GM18909 (cell line): ENCODE measurements around the gene SLC44A1.
"Not testable (repeated sequence)": the region's sequence is repeated elsewhere in the genome, so short reads cannot be mapped to it uniquely, and the experiment has no call there.

Experiments
- ATAC-seq: cut with Tn5 transposase; IDR thresholded peaks from one replicate; pipeline ENCODE4 v1.9.1; 2021; ENCODE audit warnings: mild to moderate bottlenecking; ENCODE audit not compliant: unreplicated experiment, poor library complexity

SLC44A1 gene

DNA sequence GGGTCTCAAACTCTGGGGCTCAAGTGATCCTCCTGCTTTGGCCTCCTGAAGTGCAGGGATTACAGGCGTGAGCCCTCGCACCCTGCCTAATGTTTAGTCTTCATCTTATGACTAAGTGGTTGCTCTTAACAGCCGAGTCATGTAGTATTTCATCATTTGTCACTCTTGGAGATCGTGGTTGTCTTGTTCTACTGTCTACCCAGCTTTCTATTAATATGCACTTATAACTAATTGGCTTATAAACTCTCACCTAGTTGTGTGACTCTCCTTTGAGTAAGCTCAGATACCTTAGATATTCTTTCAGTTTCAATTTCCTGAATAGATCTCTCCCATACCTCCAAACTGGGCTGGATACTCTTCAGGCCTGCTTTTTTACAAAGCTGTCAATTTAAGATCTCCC, 19.9 kb downstream of the SLC44A1 start:
- ATAC-seq, result no peak

DNA sequence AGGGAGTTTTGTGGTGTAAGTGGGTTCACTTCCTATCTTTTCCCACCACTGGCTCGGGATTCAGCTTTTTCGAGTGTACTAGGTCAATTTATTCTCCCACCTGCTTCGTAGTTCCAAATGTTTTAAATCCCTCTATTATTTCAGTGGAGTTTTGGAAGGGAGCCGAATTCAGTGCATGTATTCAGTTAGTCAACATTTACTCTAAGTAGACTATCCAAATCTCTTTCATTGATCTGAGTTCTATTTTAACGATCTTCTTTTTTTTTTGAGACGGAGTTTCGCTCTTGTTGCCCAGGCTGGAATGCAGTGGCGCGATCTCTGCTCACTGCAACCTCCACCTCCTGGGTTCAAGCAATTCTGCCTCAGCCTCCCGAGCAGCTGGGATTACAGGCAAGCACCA, 23.8 kb downstream of the SLC44A1 start:
- ATAC-seq, result not testable (repeated sequence)

DNA sequence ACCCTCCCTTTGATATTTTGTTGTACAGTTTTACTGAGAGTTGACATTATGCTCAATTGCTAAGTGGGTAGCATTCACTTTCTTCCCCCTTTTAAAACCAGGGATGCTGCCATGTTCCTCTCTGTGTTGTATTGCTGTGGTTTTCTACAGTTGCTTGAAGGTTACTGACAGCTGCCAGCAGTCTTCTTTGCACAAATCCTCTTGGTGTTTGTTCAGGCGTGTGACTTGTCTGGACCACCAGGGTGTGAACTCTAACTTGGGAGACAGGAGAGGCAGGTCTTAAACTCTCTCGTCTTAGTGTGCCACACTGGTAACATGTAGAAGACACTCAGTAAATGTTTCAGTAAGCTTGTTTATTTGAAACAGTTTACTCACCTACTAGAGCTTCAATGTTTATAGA, 25.1 kb downstream of the SLC44A1 start:
- ATAC-seq, result no peak

DNA sequence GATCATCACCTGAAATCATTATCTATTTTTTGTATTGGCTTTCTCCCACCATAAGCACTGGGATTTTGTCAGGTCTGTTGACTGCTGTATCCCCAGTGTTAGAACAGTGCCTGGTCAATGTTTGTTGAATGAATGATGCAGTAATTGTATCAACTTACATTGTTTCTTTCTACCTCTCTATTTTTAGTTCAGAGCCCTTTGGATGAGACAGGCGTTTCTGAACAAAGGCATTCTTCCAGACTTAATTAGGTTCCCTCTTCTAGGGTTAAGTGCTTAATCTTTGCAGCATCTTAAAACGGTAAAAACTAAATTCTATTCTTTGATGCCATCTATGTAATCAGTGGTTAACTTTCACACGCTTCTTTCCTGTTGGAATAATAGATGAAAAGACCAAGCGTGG, 26.3 kb downstream of the SLC44A1 start:
- no peak for ATAC-seq

DNA sequence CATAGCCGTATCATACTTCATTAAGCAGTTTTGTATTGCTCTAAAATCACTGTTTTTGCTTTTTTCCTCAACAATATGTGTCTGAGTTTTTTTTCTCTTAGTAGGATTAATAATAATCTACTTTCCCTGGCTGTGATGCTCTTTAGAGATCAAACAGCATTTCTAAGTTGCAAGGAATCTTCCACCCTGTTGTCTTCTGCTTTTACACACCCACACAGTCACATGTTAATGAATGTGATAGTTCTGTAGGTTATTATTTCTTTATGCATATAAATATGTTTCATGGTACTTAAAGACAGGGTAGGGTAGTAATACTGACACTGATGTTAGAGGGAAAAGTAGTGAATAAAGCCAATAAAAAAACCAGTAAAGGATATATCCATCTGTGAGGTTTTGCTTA, 29.3 kb downstream of the SLC44A1 start:
- ATAC-seq, result no peak

DNA sequence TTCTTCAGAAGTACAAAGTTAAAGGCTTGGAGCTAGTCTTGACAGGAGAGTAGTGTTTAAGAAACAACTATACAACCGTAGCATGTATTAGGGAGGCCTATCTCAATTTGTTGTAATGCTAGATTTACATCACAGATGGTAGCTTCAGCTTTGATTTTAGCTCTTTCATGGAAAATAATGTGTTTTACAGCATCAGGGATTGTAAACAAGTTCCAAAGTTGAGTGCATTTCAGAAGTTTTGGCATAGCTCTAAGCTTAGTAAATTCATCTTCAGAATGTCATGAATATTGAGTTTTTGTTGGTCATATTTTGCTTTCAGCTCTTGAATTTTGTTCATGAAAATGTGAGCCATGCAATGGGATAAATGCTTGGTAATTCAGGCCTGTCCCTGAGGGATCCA, 30.7 kb downstream of the SLC44A1 start:
- no peak for ATAC-seq

DNA sequence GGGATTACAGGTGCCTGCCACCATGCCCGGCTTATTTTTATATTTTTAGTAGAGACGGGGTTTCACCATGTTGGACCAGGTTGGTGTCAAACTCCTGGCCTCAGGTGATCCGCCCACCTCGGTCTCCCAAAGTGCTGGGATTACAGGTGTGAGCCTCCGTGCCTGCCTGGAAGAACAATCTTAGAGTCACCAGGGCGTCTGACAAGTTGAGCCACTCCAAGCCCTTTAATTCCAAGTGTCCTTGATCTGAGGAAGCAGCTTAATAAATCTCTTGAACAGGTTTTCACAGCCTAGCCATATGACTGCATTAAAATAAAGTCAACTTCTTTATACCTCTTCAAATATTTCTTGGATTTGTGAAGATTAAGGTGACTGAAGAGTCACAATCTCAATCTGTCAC, 31.5 kb downstream of the SLC44A1 start:
- no peak for ATAC-seq

DNA sequence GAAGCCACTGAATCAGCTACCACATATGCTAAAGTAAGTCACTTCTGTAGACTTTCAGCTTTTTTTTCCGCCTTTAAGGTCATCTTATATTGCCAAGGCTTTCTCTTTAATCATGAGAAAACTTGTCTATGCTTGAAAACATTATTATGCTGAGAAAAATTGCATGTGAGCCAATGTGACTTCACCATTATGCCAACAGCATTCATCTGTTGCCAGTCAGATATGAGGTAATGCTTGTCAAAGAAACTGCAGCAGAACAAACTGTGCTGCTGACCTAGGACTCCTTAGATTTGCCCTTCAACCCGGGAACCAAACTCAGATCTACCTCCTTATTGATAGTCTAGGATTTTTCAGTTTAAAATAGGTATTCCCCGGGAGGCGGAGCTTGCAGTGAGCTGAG, 34.3 kb downstream of the SLC44A1 start:
- no peak for ATAC-seq

DNA sequence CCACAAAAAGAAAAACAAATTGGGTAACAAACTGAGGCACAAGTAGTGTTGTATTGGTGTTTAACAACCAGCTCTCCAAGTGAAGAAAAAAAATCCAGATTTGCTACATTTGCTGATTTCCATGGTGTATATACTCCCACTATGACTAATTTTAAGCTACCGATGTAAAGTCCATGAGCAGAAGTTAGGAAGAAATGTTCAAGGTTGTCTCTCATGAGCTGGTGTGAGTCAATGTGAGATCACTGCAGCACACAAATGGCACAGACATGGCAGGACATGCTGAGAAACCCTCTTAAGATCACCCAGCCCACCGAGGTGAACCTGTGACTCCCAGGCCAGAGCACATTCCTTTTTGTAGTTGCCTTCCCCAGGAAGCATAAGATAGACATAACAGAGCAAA, 36.2 kb downstream of the SLC44A1 start:
- no peak for ATAC-seq

DNA sequence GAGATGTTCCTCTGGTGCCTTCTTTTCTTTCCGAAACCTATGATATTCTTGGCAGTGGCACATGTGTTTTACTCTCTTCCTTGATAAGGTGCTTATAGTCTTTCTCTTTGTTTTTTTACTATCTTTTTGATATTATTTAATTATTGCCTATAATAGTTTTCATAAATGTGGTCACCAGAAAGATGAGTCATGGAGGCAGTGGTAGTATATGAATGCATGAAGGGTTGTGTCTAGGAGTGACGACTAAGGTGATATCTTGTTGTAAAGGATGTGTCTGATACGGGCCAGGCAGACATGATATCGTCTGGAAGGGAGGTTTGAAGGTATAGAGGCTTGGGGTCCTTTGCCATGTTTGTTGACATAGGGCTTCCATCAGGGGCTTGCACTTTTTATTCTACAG, 36.8 kb downstream of the SLC44A1 start:
- no peak for ATAC-seq

DNA sequence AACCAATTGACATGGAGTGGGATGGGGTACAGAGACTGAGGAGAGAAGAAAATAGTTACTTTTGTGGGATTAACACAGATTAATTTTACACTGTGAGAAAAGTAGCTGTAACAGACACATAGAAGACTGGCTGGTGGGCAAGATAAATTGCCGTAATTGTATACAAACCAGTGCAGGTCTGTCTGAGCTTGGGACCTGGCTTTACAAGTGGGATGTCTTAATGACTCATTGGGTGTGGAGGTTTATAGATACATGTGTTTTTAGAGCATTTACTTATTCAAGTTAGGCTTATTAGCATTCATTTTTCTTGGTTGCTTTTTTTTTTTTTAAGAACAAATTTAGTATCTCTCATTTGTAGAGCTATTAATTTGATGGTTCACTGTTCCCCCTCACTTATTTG, 37.5 kb downstream of the SLC44A1 start:
- no peak for ATAC-seq

DNA sequence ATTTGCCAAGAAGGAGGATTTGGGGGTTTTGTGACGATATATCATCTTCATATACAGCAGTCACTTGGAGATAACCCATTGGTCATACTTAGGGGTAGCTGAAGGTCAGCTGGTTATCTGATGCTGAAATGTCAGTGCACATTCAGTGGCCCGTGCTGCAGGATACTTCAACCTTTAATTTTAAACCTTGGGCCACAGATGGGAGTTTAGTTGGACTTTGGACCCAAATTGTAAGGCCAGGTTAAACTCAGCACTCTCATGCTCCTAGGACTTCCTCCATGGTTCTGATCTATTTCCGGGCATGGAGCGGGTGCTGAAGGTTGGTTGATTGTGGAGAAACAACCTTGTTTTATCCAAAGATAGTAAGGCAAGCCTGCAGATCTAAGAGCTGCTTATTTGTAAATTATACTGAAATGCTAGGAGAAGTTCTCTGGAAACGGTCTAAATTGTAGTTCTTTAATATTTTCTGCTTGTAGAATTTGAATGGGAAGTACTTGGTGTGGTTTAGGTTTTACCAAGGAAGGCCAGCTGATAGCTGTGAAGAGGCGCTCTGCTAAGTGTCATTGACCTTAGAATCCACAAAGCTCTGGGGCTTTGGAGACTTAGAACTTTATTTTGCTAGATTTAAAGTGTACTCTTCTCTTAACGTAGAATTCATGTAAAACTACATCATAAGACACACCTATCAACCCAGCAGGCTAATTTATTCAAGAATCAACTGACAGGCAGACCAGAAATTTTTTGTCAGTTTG, 38.6 kb downstream of the SLC44A1 start:
- ATAC-seq, result no peak

DNA sequence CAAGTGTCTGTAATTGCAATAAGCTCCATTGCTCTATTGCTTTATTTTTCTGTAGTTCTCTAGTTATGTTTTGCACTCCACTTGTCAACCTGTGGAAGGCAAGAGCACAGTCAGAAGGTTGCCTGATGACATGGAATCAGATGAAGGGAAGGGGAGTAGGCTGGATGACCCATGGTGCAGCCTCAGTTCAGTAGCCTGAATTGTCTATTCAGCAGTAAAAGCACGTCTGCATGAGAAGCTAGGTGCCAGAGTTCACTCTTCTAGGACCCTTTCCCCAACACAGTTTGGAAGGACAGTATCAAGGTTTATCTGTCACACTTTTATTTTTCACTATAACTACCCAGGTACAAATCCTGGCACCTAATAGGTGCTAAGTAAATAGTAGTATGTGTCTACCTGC, 39.3 kb downstream of the SLC44A1 start:
- no peak for ATAC-seq

DNA sequence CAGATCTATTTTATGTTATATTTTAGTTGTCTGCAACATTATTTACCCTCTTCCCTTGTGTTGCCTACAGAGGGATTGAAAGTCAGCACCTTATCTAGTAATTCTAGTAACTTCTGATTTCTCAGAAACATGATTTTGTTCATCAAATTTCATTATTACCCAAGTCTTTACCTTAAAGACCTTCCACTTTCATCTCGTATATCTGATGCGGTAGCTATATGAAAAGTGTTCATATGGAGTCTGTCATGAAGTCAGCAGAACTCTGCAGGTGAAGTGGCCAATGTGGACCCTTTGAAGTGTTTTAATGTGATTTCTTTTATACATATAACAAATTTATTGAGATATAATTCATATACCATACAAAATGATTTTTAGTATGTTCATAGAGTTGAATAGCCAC, 40.0 kb downstream of the SLC44A1 start:
- ATAC-seq, result no peak

DNA sequence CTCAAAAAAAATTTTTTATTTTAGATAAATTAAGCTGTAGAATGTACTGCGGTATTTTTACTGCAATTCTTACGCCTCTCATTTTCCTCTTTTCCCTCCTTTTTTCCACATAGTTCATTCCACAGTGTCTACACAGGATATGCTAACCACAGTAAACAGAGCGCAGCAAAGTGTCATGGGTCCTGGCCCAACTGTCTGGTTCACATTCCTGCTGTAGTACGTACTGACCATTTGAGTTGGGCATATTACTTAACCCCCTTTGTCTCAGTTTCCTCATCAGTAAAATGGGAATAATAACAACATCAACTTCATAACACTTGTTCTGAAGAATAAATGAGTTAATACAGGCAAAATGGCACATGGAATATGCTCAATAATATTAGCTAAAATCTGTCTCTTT, 41.6 kb downstream of the SLC44A1 start:
- no peak for ATAC-seq

DNA sequence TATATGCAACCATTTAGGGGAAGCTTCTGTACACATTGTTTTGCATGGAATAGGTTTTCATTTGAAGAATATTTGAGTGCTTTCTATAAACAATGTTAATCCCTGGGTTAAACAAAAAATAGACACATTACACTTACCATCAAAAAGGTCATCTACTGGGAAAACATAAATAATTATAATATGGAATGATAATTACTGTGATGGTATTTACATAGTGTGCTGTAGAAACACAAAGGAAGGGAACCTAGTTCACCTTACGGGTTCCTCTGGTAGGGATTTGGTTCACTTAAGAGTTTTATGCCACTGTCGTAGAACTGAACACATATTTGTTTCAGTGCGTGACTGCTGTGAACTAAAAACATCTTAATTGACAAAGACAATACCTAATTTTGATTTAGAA, 44.9 kb downstream of the SLC44A1 start:
- ATAC-seq, result no peak

DNA sequence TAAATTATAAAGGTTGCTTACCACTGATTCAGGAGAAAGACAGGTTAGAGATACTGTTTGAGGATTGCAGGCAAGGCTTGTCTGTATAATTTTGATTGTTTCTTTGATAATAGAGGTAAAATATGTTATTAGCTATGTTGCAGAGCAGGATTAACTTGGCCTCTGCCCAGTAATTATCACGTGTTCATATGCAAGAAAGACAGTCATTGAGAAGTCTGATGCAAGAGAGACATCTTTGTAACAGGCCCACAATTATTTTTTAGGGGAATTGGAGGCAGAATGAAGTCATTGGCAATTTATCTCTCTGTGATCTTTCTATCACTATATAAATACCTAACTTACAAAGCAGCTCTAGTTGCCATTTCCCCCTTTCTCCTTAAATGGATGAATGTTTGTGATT, 46.0 kb downstream of the SLC44A1 start:
- no peak for ATAC-seq

DNA sequence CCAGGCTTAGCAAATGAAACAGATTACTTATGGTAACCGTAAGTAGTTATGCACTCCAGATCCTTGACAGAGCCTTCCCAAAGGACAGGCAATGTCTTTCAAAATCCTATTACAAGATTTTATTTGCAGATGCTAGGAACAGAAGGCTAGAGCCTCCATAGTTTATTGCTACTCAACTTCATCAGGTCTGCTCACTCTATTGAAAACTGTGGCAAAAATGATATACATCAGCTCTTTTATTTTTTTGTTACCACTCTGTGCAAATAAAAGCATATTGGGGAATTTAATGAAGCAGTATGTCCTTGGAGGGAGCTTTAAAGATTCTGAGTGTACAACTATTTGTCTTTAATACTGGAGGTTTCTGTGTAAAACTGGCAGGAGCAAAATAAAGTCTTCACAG, 46.5 kb downstream of the SLC44A1 start:
- ATAC-seq, result no peak

DNA sequence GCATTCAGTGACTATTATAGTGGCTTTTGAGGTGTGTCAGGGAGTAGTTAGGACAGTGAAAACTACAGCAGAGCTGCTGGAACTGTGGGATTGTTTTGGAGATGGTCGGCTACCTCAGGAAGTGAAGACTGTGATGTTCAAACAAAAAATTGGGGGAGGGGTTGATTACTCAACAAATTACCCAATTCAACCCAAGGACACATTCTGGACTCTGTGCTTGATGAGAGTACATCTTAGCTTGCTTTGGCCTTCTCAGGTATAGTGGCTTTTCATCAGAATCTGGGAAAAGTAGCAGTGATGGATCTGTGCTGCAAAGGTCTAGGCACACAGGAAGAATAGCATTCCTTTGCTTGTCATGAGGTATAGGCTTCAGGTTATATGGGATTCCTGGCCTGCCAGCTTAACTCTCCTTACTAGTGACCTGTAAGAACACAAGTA, 47.0 kb downstream of the SLC44A1 start:
- no peak for ATAC-seq

DNA sequence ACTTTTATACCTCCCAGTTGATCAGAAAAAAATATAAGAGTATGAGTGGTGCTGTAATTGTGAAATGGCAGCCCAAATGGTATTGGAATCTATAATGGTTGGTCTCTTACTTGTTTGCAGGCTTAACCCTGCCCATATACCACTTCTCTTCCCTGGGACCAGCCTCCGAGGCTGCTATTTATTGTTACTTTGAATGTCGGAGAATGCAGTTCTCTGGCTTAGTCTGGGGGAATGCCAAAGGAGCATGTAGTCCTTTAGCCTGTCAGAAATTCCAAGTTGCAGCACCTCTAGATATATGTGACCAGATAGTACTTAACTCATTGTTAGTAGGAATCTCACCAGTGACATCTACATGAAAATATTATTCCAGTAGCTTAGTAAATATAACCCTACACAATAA, 47.5 kb downstream of the SLC44A1 start:
- ATAC-seq, result no peak

DNA sequence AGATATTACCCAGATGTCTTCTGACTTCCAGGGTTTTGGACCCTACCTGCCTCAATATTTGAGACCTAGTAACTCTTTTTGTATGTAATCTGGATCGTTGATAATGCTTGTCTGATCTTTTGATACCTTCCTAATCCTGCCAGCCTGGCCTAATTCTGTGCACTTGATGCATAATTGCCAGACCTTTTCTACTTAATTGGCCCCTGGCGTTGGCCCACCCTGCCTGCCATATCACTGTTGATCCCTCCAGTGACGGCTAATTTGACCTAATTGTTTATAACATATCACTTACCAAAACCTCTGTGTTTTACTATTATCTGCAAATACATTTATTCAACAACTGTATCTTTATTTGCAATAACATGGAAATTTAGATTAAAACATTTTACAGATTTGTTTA, 49.0 kb downstream of the SLC44A1 start:
- ATAC-seq, result no peak

DNA sequence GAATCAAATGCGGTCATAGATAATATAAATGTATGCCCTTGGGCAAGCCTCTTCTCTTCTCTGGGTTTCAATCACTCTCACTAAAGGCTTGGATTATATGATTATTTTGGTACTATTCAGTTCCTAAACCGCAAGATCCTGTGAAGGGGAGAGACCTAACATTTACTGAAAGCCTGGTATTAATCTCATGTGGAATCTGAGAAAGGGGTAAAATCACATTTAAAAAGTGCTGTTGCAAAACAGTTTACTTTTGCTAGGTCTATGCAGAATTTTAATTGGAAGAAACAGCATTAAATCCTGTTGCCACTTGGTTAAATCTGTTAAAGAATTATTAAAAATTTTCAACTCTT, 50.7 kb downstream of the SLC44A1 start:
- ATAC-seq, result no peak

DNA sequence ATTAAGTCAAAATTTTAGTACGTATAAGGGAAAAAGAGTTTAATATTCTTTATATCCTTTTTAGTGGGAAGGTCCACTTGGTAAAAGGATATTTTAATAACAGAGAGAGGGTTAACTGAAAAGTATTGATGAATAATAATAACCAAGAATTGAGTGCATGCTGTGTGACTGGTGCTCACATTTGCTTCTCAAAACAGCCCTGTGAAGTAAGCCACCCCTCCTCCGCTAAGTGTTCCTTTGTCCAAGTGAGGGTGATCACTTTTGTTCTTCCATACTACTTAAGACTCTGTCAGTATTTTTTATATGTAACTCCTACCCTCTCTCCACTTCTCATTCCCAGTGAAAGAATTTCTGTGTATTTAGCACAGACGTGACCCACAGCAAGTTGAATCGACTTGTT, 51.5 kb downstream of the SLC44A1 start:
- ATAC-seq, result no peak
